ENCODE data around the gene CSNK1G2. TPM values are rescaled to one million over a fixed set of nuclear protein-coding genes. Genes with fewer than 3 reads are reported as not detected.

Gene CSNK1G2
- polyA plus RNA-seq, 3 donors from 2014 or later: 18.0 to 35.4 (median 21.8) TPM

GRCh38 chr19:1923319-1923718, 17.7 kb upstream of the CSNK1G2 start:
- no peak for DNase-seq
- Mint-ChIP-seq H3K27ac (no peak overlapping the region), H3K4me3 (no peak overlapping the region)

GRCh38 chr19:1924320-1924961, 16.5 kb upstream of the CSNK1G2 start:
- Mint-ChIP-seq H3K4me3 (no peak overlapping the region), H3K4me1 (peaks cover 10 to 20% of the 10 kb centered on the region in 2 donors), H3K36me3 (peaks cover 0 to 2% (median 0%) of the 10 kb centered on the region in 3 donors), H3K9me3 (no peaks in the 10 kb centered on the region), H3K27me3 (ENCODE audit: low read depth in 3 of 3) (peaks cover 3 to 6% (median 6%) of the 10 kb centered on the region in 3 donors), H3K27ac (no peak overlapping the region)
- no peak for DNase-seq

More at GRCh38 chr19:1923319-1923718, 17.7 kb upstream of the CSNK1G2 start:
- peaks cover 0 to 2% (median 0%) of the 10 kb centered on the region in 3 donors for H3K36me3 Mint-ChIP-seq
- H3K9me3 Mint-ChIP-seq: no peaks in the 10 kb centered on the region
- H3K4me1 Mint-ChIP-seq: peaks cover 10 to 14% of the 10 kb centered on the region in 2 donors
- peaks cover under 1 to 4% (median 4%) of the 10 kb centered on the region in 3 donors for H3K27me3 Mint-ChIP-seq (ENCODE audit: low read depth in 3 of 3)

GRCh38 chr19:1925544-1925943, 15.4 kb upstream of the CSNK1G2 start:
- no peak overlapping the region for H3K27ac Mint-ChIP-seq
- no peaks in the 10 kb centered on the region for H3K36me3 Mint-ChIP-seq
- H3K27me3 Mint-ChIP-seq (ENCODE audit: low read depth in 3 of 3): peaks cover 7 to 9% (median 8%) of the 10 kb centered on the region in 3 donors
- peaks cover 15 to 26% of the 10 kb centered on the region in 2 donors for H3K4me1 Mint-ChIP-seq
- DNase-seq: no peak
- H3K9me3 Mint-ChIP-seq: no peaks in the 10 kb centered on the region
- H3K4me3 Mint-ChIP-seq: no peak overlapping the region

- peak; percentile 84 to 85 (median 84) for DNase-seq
- Mint-ChIP-seq H3K9me3 (no peaks in the 10 kb centered on the region), H3K36me3 (no peaks in the 10 kb centered on the region), H3K27ac (peak overlapping the region in 5 of 6 donors; percentile 67 to 89 (median 84)), H3K4me1 (peaks cover 15 to 37% of the 10 kb centered on the region in 2 donors), H3K27me3 (ENCODE audit: low read depth in 3 of 3) (peaks cover 7 to 10% (median 9%) of the 10 kb centered on the region in 3 donors), H3K4me3 (peak overlapping the region; percentile 81 to 88 (median 87))
Observed at GRCh38 chr19:1929021-1929742, 11.8 kb upstream of the CSNK1G2 start.

GRCh38 chr19:1931445-1931844, 9.5 kb upstream of the CSNK1G2 start:
- Mint-ChIP-seq H3K4me3 (no peak overlapping the region), H3K9me3 (no peaks in the 10 kb centered on the region), H3K36me3 (peaks cover 0 to 2% (median 0%) of the 10 kb centered on the region in 3 donors), H3K27ac (peak overlapping the region in 3 of 6 donors; percentile 39 to 59 (median 40)), H3K4me1 (peaks cover 22 to 39% of the 10 kb centered on the region in 2 donors), H3K27me3 (ENCODE audit: low read depth in 3 of 3) (peaks cover 7 to 10% (median 9%) of the 10 kb centered on the region in 3 donors)
- DNase-seq: no peak

- H3K4me1 Mint-ChIP-seq: peaks cover 26 to 37% of the 10 kb centered on the region in 2 donors
- no peak for DNase-seq
- peaks cover 7 to 10% (median 9%) of the 10 kb centered on the region in 3 donors for H3K27me3 Mint-ChIP-seq (ENCODE audit: low read depth in 3 of 3)
- no peak overlapping the region for H3K27ac Mint-ChIP-seq
- peaks cover 0 to 6% (median 4%) of the 10 kb centered on the region in 3 donors for H3K36me3 Mint-ChIP-seq
- no peaks in the 10 kb centered on the region for H3K9me3 Mint-ChIP-seq
- H3K4me3 Mint-ChIP-seq: no peak overlapping the region
Observed at GRCh38 chr19:1932395-1932794, 8.6 kb upstream of the CSNK1G2 start.

GRCh38 chr19:1933244-1933643, 7.7 kb upstream of the CSNK1G2 start:
- Mint-ChIP-seq H3K4me3 (no peak overlapping the region), H3K27me3 (ENCODE audit: low read depth in 3 of 3) (peaks cover 8 to 10% (median 9%) of the 10 kb centered on the region in 3 donors), H3K36me3 (peaks cover 0 to 6% (median 4%) of the 10 kb centered on the region in 3 donors), H3K4me1 (peaks cover 18 to 30% of the 10 kb centered on the region in 2 donors), H3K27ac (peak overlapping the region in 3 of 6 donors; percentile 22 to 81 (median 40)), H3K9me3 (no peaks in the 10 kb centered on the region)
- DNase-seq: no peak

GRCh38 chr19:1933942-1934341, 7.0 kb upstream of the CSNK1G2 start:
- Mint-ChIP-seq H3K4me3 (no peak overlapping the region), H3K27me3 (ENCODE audit: low read depth in 3 of 3) (peaks cover 7 to 10% (median 8%) of the 10 kb centered on the region in 3 donors), H3K4me1 (peaks cover 18 to 28% of the 10 kb centered on the region in 2 donors)

GRCh38 chr19:1935484-1936208, 5.3 kb upstream of the CSNK1G2 start:
- Mint-ChIP-seq H3K4me1 (peaks cover 25 to 28% of the 10 kb centered on the region in 2 donors), H3K27ac (peak overlapping the region in 4 of 6 donors; percentile 10 to 100 (median 72)), H3K36me3 (peaks cover 0 to 6% (median 4%) of the 10 kb centered on the region in 3 donors), H3K27me3 (ENCODE audit: low read depth in 3 of 3) (peaks cover 17 to 21% (median 19%) of the 10 kb centered on the region in 3 donors), H3K4me3 (no peak overlapping the region), H3K9me3 (no peaks in the 10 kb centered on the region)
- DNase-seq: no peak

More at GRCh38 chr19:1933942-1934341, 7.0 kb upstream of the CSNK1G2 start:
- H3K27ac Mint-ChIP-seq: peak overlapping the region in 2 of 6 donors; percentile 9 to 81
- H3K9me3 Mint-ChIP-seq: no peaks in the 10 kb centered on the region
- peaks cover 0 to 6% (median 4%) of the 10 kb centered on the region in 3 donors for H3K36me3 Mint-ChIP-seq
- DNase-seq: no peak

- peak overlapping the region in 1 of 5 donors; percentile 19 for H3K4me3 Mint-ChIP-seq
- H3K4me1 Mint-ChIP-seq: peaks cover 25 to 28% of the 10 kb centered on the region in 2 donors
Observed at GRCh38 chr19:1936430-1936829, 4.5 kb upstream of the CSNK1G2 start.

GRCh38 chr19:1936916-1937610, 3.9 kb upstream of the CSNK1G2 start:
- peaks cover 25 to 27% of the 10 kb centered on the region in 2 donors for H3K4me1 Mint-ChIP-seq
- H3K27me3 Mint-ChIP-seq (ENCODE audit: low read depth in 3 of 3): peaks cover 24 to 29% (median 25%) of the 10 kb centered on the region in 3 donors
- H3K4me3 Mint-ChIP-seq: peak overlapping the region in 1 of 5 donors; percentile 19
- H3K27ac Mint-ChIP-seq: peak overlapping the region; percentile 66 to 100 (median 88)
- H3K36me3 Mint-ChIP-seq: peaks cover 0 to 6% (median 4%) of the 10 kb centered on the region in 3 donors
- H3K9me3 Mint-ChIP-seq: no peaks in the 10 kb centered on the region
- no peak for DNase-seq

More at GRCh38 chr19:1936430-1936829, 4.5 kb upstream of the CSNK1G2 start:
- no peak for DNase-seq
- peaks cover 18 to 23% (median 19%) of the 10 kb centered on the region in 3 donors for H3K27me3 Mint-ChIP-seq (ENCODE audit: low read depth in 3 of 3)
- peak overlapping the region; percentile 56 to 100 (median 88) for H3K27ac Mint-ChIP-seq
- H3K36me3 Mint-ChIP-seq: peaks cover 0 to 6% (median 4%) of the 10 kb centered on the region in 3 donors
- no peaks in the 10 kb centered on the region for H3K9me3 Mint-ChIP-seq

GRCh38 chr19:1938071-1938470, 2.9 kb upstream of the CSNK1G2 start:
- Mint-ChIP-seq H3K27me3 (ENCODE audit: low read depth in 3 of 3) (peaks cover 33 to 39% (median 35%) of the 10 kb centered on the region in 3 donors), H3K4me3 (peak overlapping the region in 1 of 5 donors; percentile 21), H3K27ac (peak overlapping the region in 5 of 6 donors; percentile 70 to 100 (median 85)), H3K36me3 (peaks cover 0 to 6% (median 4%) of the 10 kb centered on the region in 3 donors), H3K4me1 (peaks cover 31 to 34% of the 10 kb centered on the region in 2 donors), H3K9me3 (no peaks in the 10 kb centered on the region)
- DNase-seq: no peak

All from immature natural killer cell (primary cell).